B cell (primary cell): ENCODE data around the gene VTI1A. TPM values are rescaled to one million over a fixed set of nuclear protein-coding genes. Genes with fewer than 3 reads are reported as not detected.

Experiments used
- ATAC-seq: fragments of 200-7000 bp; cut with Tn5 transposase; one replicate; pipeline ENCODE4 v1.10.0; 2021; ENCODE audit warnings: low read depth, mild to moderate bottlenecking, moderate number of reproducible peaks, moderate library complexity
- CTCF ChIA-PET: fragments of 350-600 bp; sonication (Branson Sonifier 250); formaldehyde crosslinking; loops from one replicate; lab custom pipeline; 2021; ENCODE audit warnings: antibody characterized with exemption, inconsistent platforms; lab: Charles Lee
- POLR2A ChIA-PET: fragments of 350-600 bp; sonication (Branson Sonifier 250); formaldehyde crosslinking; loops from one replicate; lab custom pipeline; 2021; ENCODE audit warnings: antibody characterized with exemption; lab: Charles Lee
- DNase-seq: peaks from one replicate; pipeline ENCODE4 v3.0.0; 2013
- H2AFZ ChIP-seq: 2 replicates; pipeline ENCODE4 v1.6.1; 2012; ENCODE audit warnings: mild to moderate bottlenecking, low read depth, low read length; ENCODE audit not compliant: insufficient read depth, poor library complexity, severe bottlenecking
- H3K27ac ChIP-seq, 2 donors: 1 replicate in 1 of 2; 2 replicates in 1 of 2; pipeline ENCODE4 v1.5.1; 2012 to 2013; ENCODE audit warnings: low read length in 2 of 2, mild to moderate bottlenecking in 2 of 2, moderate library complexity in 1 of 2
- H3K27me3 ChIP-seq, 4 experiments: fragments of 200-600 bp in 1 of 4; sonication (generic) in 1 of 4; replicated peaks in 1 of 4; 1 replicate in 2 of 4; 2 replicates in 2 of 4; pipeline versions ENCODE4 v1.6.1 to v1.7.0; 2013 to 2016; ENCODE audit warnings: low read length in 3 of 4, mild to moderate bottlenecking in 2 of 4, mixed read lengths in 1 of 4, moderate library complexity in 1 of 4; ENCODE audit not compliant: insufficient read depth in 4 of 4, control insufficient read depth in 3 of 4; ENCODE audit errors: control extremely low read depth in 1 of 4
- H3K36me3 ChIP-seq, 2 experiments: replicated peaks in 1 of 2; 1 replicate in 1 of 2; 2 replicates in 1 of 2; pipeline versions ENCODE4 v1.6.1 to v1.7.1; 2013; ENCODE audit warnings: low read length in 1 of 2; ENCODE audit not compliant: insufficient read depth in 2 of 2, control insufficient read depth in 1 of 2; ENCODE audit errors: control extremely low read depth in 1 of 2, extremely low read depth in 1 of 2
- H3K4me1 ChIP-seq, 2 donors: fragments of 200-600 bp in 1 of 2; sonication (generic) in 1 of 2; 1 replicate in 1 of 2; 2 replicates in 1 of 2; pipeline versions ENCODE4 v1.5.1 to v1.6.1; 2013 to 2017; ENCODE audit warnings: low read length in 2 of 2; ENCODE audit not compliant: control insufficient read depth in 2 of 2, insufficient read depth in 2 of 2
- H3K4me2 ChIP-seq: replicated peaks from 2 replicates; pipeline ENCODE3; 2012; ENCODE audit warnings: mild to moderate bottlenecking, low read depth, low read length; ENCODE audit not compliant: poor library complexity, severe bottlenecking
- H3K4me3 ChIP-seq, 5 experiments: fragments of 200-600 bp in 1 of 5; sonication (generic) in 1 of 5; 1 replicate in 3 of 5; 2 replicates in 2 of 5; pipeline versions ENCODE4 v1.5.1 to v1.7.0; 2011 to 2016; ENCODE audit warnings: low read length in 4 of 5, mild to moderate bottlenecking in 4 of 5, low read depth in 2 of 5, control low read depth in 1 of 5, moderate library complexity in 1 of 5; ENCODE audit not compliant: insufficient read depth in 1 of 5; ENCODE audit errors: control extremely low read depth in 1 of 5, extremely low read depth in 1 of 5
- H3K79me2 ChIP-seq: fragments of 200-600 bp; sonication (generic); one replicate; pipeline ENCODE4 v1.6.0; 2016; ENCODE audit warnings: low read length; ENCODE audit not compliant: control insufficient read depth, insufficient read depth
- H3K9ac ChIP-seq: fragments of 200-600 bp; sonication (generic); 2 replicates; pipeline ENCODE4 v1.6.1; 2017; ENCODE audit warnings: mild to moderate bottlenecking, low read length, moderate library complexity
- H3K9me3 ChIP-seq, 3 donors: one replicate each; pipeline versions ENCODE4 v1.6.1 to v1.7.1; 2013; ENCODE audit warnings: low read length in 2 of 3; ENCODE audit not compliant: control insufficient read depth in 2 of 3, insufficient read depth in 1 of 3; ENCODE audit errors: control extremely low read depth in 1 of 3
- H4K20me1 ChIP-seq: 2 replicates; pipeline ENCODE4 v1.6.0; 2012; ENCODE audit warnings: mild to moderate bottlenecking, low read length; ENCODE audit not compliant: insufficient read depth, control insufficient read depth, poor library complexity, severe bottlenecking
- H3K27ac Mint-ChIP-seq: one replicate; pipeline ENCODE4 v1.8.0; 2021; ENCODE audit warnings: mixed read lengths
- H3K27me3 Mint-ChIP-seq: one replicate; pipeline ENCODE4 v1.8.0; 2021; ENCODE audit warnings: mixed read lengths
- H3K4me1 Mint-ChIP-seq: one replicate; pipeline ENCODE4 v1.8.0; 2021; ENCODE audit warnings: mixed read lengths
- H3K4me3 Mint-ChIP-seq: one replicate; pipeline ENCODE4 v1.8.0; 2021; ENCODE audit warnings: mixed read lengths
- H3K9me3 Mint-ChIP-seq: one replicate; pipeline ENCODE4 v1.8.0; 2022; ENCODE audit warnings: mixed read lengths; ENCODE audit not compliant: insufficient read depth
- EZH2 ChIP-seq: IDR thresholded peaks from 2 replicates; pipeline ENCODE4 v1.6.1; 2012; ENCODE audit warnings: borderline replicate concordance, low read depth, mild to moderate bottlenecking, moderate library complexity, low read length; ENCODE audit not compliant: insufficient read depth, poor library complexity, severe bottlenecking
- WGBS: methylation state at CpG from one replicate; pipeline ENCODE4 v1.1.5; 2013; ENCODE audit warnings: missing lambda C conversion rate; ENCODE audit not compliant: insufficient coverage; 5-methylcytosine and 5-hydroxymethylcytosine counted together
- intact Hi-C: fragments of 100-400 bp; cut with micrococcal nuclease; formaldehyde crosslinking; loops from one replicate; pipeline ENCODE4 v1.10.0; 2022
- polyA plus RNA-seq: library from polyadenylated mRNA; depleted of rRNA; stranded (reverse); fragments of >200 nt; gene quantifications from 2 replicates; pipeline ENCODE4 v1.2.3, GENCODE V29; 2012
- total RNA-seq, 2 donors: library from RNA; stranded (reverse); fragments of 120-200 nt in 1 of 2; gene quantifications; 1 replicate in 1 of 2; 2 replicates in 1 of 2; pipeline versions ENCODE4 v1.2.3 to v1.2.4, GENCODE V29; 2013 to 2022
- TF ChIP-seq, protein P1 (sequence below): fragments of 200-600 bp; IDR thresholded peaks from one replicate; pipeline ENCODE4 v1.8.0; 2022; ENCODE audit warnings: antibody characterized with exemption, mild to moderate bottlenecking

Gene VTI1A
- total and polyA plus RNA-seq, 2 donors (not counting 1 experiment from before 2014, with no cell fraction given) = 20.0 to 84.1 TPM

DNA sequence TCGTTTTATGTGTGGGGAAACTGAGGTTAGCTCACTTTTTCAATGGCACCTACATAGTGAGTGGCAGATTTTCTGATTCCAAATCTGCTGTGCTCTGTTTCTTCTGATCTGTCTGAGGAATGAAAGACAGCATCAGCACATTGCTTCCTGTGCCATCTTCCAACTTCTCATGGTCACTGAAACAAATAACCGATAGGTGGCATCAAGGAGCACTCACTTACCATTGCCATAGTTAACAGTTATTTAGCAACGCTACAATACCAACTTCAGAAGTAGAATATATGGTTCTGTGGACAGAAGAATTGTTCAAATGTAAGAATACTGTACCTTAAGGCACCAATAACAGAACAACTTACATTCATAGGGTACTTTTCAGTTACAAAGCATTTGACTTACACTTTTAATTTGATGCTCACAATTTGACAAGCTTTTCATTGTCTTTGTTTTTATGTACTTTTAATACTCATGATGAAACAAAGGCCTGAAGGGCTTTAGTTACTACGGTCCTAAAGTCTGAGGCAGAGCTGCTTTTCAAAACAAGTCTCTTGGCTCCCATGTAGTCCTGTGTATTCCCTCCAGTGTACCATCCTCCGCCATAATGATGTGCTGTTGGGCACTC lies 274.2 kb downstream of the VTI1A start:
- no peak overlapping the region for H3K4me3 ChIP-seq
- H3K27ac ChIP-seq = no peak overlapping the region
- H3K4me1 Mint-ChIP-seq = no peaks in the 10 kb centered on the region
- intact Hi-C loops = loop anchor here (5.0 kb wide), 1 partner anchor 841 kb away; no protein-coding TSS in a partner anchor
- ATAC-seq (peak; percentile 31), DNase-seq (peak; percentile 24)
- WGBS = 90% methylated on average over 2 of the region's 5 CpGs
- no peak overlapping the region for H3K4me2 ChIP-seq
- H3K36me3 ChIP-seq = peaks cover 0 to under 1% of the 10 kb centered on the region in 2 experiments
- ChIA-PET POLR2A (no interaction called here), CTCF (interaction anchor here (0.9 to 2.8 kb wide), 3 partner anchors 31 to 842 kb away, joined by 3 to 11 read pairs (median 3); no protein-coding TSS in a partner anchor)
- H3K4me3 Mint-ChIP-seq = no peak overlapping the region
- H3K9me3 Mint-ChIP-seq = no peaks in the 10 kb centered on the region
- no peaks in the 10 kb centered on the region for H3K27me3 ChIP-seq
- no peak overlapping the region for H3K9ac ChIP-seq
- no peaks in the 10 kb centered on the region for H4K20me1 ChIP-seq
- H3K79me2 ChIP-seq = no peaks in the 10 kb centered on the region
- TF ChIP-seq, protein P1, sequence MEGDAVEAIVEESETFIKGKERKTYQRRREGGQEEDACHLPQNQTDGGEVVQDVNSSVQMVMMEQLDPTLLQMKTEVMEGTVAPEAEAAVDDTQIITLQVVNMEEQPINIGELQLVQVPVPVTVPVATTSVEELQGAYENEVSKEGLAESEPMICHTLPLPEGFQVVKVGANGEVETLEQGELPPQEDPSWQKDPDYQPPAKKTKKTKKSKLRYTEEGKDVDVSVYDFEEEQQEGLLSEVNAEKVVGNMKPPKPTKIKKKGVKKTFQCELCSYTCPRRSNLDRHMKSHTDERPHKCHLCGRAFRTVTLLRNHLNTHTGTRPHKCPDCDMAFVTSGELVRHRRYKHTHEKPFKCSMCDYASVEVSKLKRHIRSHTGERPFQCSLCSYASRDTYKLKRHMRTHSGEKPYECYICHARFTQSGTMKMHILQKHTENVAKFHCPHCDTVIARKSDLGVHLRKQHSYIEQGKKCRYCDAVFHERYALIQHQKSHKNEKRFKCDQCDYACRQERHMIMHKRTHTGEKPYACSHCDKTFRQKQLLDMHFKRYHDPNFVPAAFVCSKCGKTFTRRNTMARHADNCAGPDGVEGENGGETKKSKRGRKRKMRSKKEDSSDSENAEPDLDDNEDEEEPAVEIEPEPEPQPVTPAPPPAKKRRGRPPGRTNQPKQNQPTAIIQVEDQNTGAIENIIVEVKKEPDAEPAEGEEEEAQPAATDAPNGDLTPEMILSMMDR = peak; percentile 62
- TF ChIP-seq EZH2 = no peak
- H3K4me1 ChIP-seq = no peaks in the 10 kb centered on the region
- no peaks in the 10 kb centered on the region for H3K9me3 ChIP-seq
- no peaks in the 10 kb centered on the region for H3K27me3 Mint-ChIP-seq
- H2AFZ ChIP-seq = no peak overlapping the region
- no peak overlapping the region for H3K27ac Mint-ChIP-seq

DNA sequence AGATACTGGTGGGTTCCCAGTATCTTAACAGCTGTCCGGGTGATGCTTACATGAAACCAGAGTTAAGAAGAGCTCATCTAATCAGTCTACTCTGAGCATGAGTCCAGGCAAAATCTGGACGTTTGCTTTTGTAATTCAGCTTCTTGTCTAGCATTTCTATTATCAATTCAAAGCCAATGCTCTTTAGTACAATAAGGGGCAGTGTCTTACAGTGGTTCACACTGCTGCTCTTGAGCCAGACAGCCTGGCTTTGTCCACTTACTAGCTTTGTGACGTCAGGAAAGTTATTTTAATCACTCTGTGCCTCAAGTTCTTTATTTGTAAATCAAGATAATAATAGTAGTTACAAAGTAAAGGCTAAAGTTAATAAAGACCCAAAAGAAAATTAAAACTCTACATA lies 275.7 kb downstream of the VTI1A start:
- H3K9me3 ChIP-seq = no peaks in the 10 kb centered on the region
- Mint-ChIP-seq H3K4me3 (no peak overlapping the region), H3K27me3 (no peaks in the 10 kb centered on the region), H3K4me1 (no peaks in the 10 kb centered on the region), H3K9me3 (no peaks in the 10 kb centered on the region), H3K27ac (no peak overlapping the region)
- no peak for ATAC-seq
- TF ChIP-seq, protein P1 = no peak
- TF ChIP-seq EZH2 = no peak
- no peak overlapping the region for H3K9ac ChIP-seq
- intact Hi-C loops = loop anchor here (5.0 kb wide), 1 partner anchor 840 kb away; no protein-coding TSS in a partner anchor
- no peak overlapping the region for H3K4me2 ChIP-seq
- DNase-seq = no peak
- no peak overlapping the region for H3K4me3 ChIP-seq
- no peaks in the 10 kb centered on the region for H3K79me2 ChIP-seq
- no peaks in the 10 kb centered on the region for H3K27me3 ChIP-seq
- H2AFZ ChIP-seq = no peak overlapping the region
- CTCF ChIA-PET = interaction anchor here (1.1 to 2.8 kb wide), 2 partner anchors 662 to 839 kb away, joined by 3 to 11 read pairs; no protein-coding TSS in a partner anchor
- no peak overlapping the region for H3K27ac ChIP-seq
- H3K36me3 ChIP-seq = peaks cover 0 to 2% of the 10 kb centered on the region in 2 experiments
- WGBS = 100% methylated on average over 1 of the region's 3 CpGs
- no peaks in the 10 kb centered on the region for H3K4me1 ChIP-seq
- POLR2A ChIA-PET = no interaction called here
- H4K20me1 ChIP-seq = no peaks in the 10 kb centered on the region
